Ovary (tissue), 9 donors: Measurements from ENCODE around the gene GRIK4. TPM values are rescaled to one million over a fixed set of nuclear protein-coding genes. Genes with fewer than 3 reads are reported as not detected.

ENCODE experiments used
- DNase-seq, 5 donors: peaks; one replicate each; pipeline ENCODE4 v3.0.0-alpha.2; 2019 to 2020
- H3K27ac ChIP-seq, 2 donors: fragments of 200-600 bp; one replicate each; pipeline versions ENCODE4 v1.5.1 to v1.8.0; 2019 to 2022
- H3K27me3 ChIP-seq: fragments of 200-600 bp; one replicate; pipeline ENCODE4 v1.8.0; 2022
- H3K36me3 ChIP-seq: fragments of 200-600 bp; sonication (generic); one replicate; pipeline ENCODE4 v1.5.1; 2019
- H3K4me1 ChIP-seq: one replicate; pipeline ENCODE4 v1.8.1; 2013; ENCODE audit warnings: mild to moderate bottlenecking, moderate library complexity; ENCODE audit not compliant: insufficient read depth
- H3K4me3 ChIP-seq: fragments of 200-600 bp; sonication (generic); one replicate; pipeline ENCODE4 v1.5.1; 2017
- H3K9me3 ChIP-seq, 2 donors: fragments of 200-600 bp in 1 of 2; sonication (generic) in 1 of 2; one replicate each; pipeline versions ENCODE4 v1.5.1 to v1.8.1; 2013 to 2019; ENCODE audit warnings: mild to moderate bottlenecking in 1 of 2, moderate library complexity in 1 of 2
- CTCF ChIP-seq, 3 donors: fragments of 450-650 bp in 2 of 3; fragments of 200-600 bp in 1 of 3; IDR thresholded peaks; one replicate each; pipeline versions ENCODE4 v1.5.1 to v1.8.0; 2016 to 2022; ENCODE audit warnings: antibody characterized with exemption in 3 of 3, mild to moderate bottlenecking in 1 of 3
- EP300 ChIP-seq: sonication (generic); formaldehyde crosslinking; IDR thresholded peaks from one replicate; pipeline ENCODE4 v1.6.1; 2017; ENCODE audit warnings: antibody characterized with exemption
- POLR2A ChIP-seq: fragments of 450-650 bp; IDR thresholded peaks from one replicate; pipeline ENCODE4 v1.6.1; 2017; ENCODE audit warnings: antibody characterized with exemption, mild to moderate bottlenecking, moderate library complexity
- WGBS, 3 donors: extraction: QIAGEN DNeasy Blood & Tissue Kit in 1 of 3; methylation state at CpG; one replicate each; pipeline versions ENCODE4 v1.1.5 to v1.1.7; 2013 to 2017; 5-methylcytosine and 5-hydroxymethylcytosine counted together
- intact Hi-C, 4 donors: fragments of 100-400 bp; cut with DNase I; formaldehyde crosslinking; loops; one replicate each; pipeline versions ENCODE4 v1.11.0 to v1.15.1; 2022 to 2023
- polyA plus RNA-seq, 2 donors: library from polyadenylated mRNA; stranded (reverse); fragments of 200-250 nt in 1 of 2; fragments of 350-450 nt in 1 of 2; fragmentation: Illumina TruSeq in 1 of 2; extraction: RNeasy Lipid Tissue Mini Kit (QIAGEN cat#74804) in 1 of 2; gene quantifications; one replicate each; pipeline ENCODE4 v1.2.3, GENCODE V29; 2013 to 2014
- total RNA-seq, 7 donors: library from RNA; depleted of rRNA in 2 of 7; stranded (reverse); fragments of >200 nt in 2 of 7; fragmentation: NEBNext Ultra II Directional in 3 of 7; extraction: Animal tissue kit (Norgen Biotek cat#: 25700) in 3 of 7; gene quantifications; one replicate each; pipeline versions ENCODE4 v1.1.0 to v1.2.4, GENCODE V29; 2016 to 2023
- donor health status: DM: no; HTN: no; CAD: no; lungs with moderate emphysema.
- donor health status: DM: no; HTN: no; CAD: no.
- donor health status: Bipolar disorder and iron deficiency.
- donor health status: DM: yes; HTN: yes; CAD: no.
- donor health status: DM: no; HTN: no; CAD: no.
- donor health status: DM: yes; HTN: yes; CAD: no.

The GRIK4 gene
- total and polyA plus RNA-seq, 9 donors = 1.3 to 13.4 (median 2.3) TPM

DNA sequence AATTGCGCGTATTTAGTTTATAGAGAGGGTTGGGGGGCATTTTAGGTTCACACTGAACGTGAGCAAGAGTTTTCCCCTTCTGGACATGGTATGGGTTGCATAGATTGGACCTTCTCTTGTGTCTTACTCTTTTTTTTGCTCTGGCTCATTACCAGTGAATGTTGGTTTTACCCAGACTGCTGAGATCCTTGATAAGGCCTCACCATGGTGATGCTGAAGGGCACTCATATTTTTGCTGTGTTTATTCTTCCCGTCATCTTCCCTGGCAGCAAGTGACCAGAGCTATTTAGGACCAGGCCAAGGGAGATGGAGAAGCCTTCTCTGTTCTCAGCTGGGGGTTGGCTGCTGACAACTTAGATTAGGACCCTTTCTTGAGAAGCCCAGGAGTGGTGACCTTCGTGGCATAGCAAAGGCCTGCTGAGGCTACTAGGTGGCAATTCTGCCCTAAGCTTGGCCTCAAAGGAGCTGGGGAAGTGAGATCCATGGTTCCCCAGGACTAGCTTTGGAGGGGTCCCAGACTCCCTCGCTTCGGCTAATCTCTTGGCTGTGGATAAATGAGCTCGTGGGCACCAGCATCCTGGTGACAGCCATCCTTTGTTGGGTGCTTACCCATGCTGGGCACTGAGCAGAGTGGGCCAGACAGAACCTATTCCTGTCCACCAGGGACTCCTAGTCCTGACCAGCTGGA lies 47.3 kb downstream of the GRIK4 start:
- DNase-seq = peak in 1 of 5 donors; percentile 15
- Histone ChIP-seq H3K4me3 (no peak overlapping the region), H3K4me1 (peaks cover 14% of the 10 kb centered on the region), H3K27me3 (no peaks in the 10 kb centered on the region), H3K27ac (no peak overlapping the region), H3K36me3 (no peaks in the 10 kb centered on the region), H3K9me3 (no peaks in the 10 kb centered on the region)
- intact Hi-C loops = no loop called here
- WGBS, 3 donors = 90 to 95% (median 92%) methylated on average over 8 of the region's 8 CpGs
- TF ChIP-seq POLR2A (no peak), CTCF (IDR thresholded peaks at IDR 0.05) (no peak), EP300 (no peak)

GRCh38 chr11:120561286-120561685 lies 49.7 kb downstream of the GRIK4 start:
- DNase-seq = peak in 1 of 5 donors; percentile 19
- Histone ChIP-seq H3K9me3 (no peaks in the 10 kb centered on the region), H3K4me3 (no peak overlapping the region), H3K36me3 (no peaks in the 10 kb centered on the region), H3K27ac (no peak overlapping the region), H3K27me3 (no peaks in the 10 kb centered on the region), H3K4me1 (peaks cover 5% of the 10 kb centered on the region)
- TF ChIP-seq EP300 (no peak), POLR2A (no peak), CTCF (IDR thresholded peaks at IDR 0.05) (no peak)
- WGBS, 3 donors = 95 to 98% (median 96%) methylated on average over 11 of the region's 11 CpGs
- intact Hi-C loops = no loop called here

- DNase-seq = peak in 2 of 5 donors; percentile 39 to 45
- intact Hi-C loops = no loop called here
These were observed 51.4 kb downstream of the GRIK4 start for GRCh38 chr11:120562806-120563425.

More at GRCh38 chr11:120562806-120563425, 51.4 kb downstream of the GRIK4 start:
- no peak for TF ChIP-seq CTCF (IDR thresholded peaks at IDR 0.05)
- Histone ChIP-seq H3K9me3 (no peaks in the 10 kb centered on the region), H3K27ac (peak overlapping the region in 1 of 2 donors; percentile 14), H3K36me3 (no peaks in the 10 kb centered on the region), H3K27me3 (no peaks in the 10 kb centered on the region), H3K4me1 (peaks cover 5% of the 10 kb centered on the region), H3K4me3 (no peak overlapping the region)
- 65 to 77% (median 71%) methylated on average over 9 of the region's 9 CpGs for WGBS, 3 donors
